ENCODE measurements around the gene MAST1.

MAST1 gene

DNA sequence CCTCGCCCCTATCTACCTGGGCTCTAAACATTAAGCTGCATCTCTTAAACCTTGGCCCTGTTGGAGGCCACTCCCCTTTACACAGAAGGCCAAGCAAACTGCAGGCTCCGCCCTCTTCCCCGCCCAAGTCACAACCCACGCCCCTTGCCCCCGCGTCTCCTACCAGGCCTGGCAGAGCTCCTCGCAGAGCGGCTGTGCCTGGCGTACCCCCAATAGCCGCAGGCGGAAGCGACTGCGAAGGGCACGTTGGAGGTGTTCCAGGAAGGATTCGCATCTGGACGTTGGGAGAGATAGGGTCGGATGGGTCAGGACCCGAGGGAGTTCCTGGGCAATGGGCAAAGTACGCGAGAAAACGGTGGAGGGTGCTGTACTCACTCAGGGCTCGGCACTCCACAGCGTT, 9.8 kb upstream of the MAST1 start:
- Histone ChIP-seq H3K4me1 (ENCODE audit: control insufficient read depth in 2 of 2, insufficient read depth in 2 of 2, low read length in 2 of 2) (peaks cover 0 to 7% of the 10 kb centered on the region in 2 donors), H3K9ac (ENCODE audit: low read depth in 1 of 2, low read length in 2 of 2) (no peak overlapping the region), H3K27me3 (ENCODE audit: control insufficient read depth in 2 of 2, insufficient read depth in 2 of 2, low read length in 2 of 2) (peaks cover 28 to 37% of the 10 kb centered on the region in 2 donors), H3K9me3 (ENCODE audit: control insufficient read depth in 2 of 2, low read length in 2 of 2) (no peaks in the 10 kb centered on the region), H3K4me3 (ENCODE audit: low read length in 2 of 2) (no peak overlapping the region), H3K27ac (ENCODE audit: low read depth in 2 of 2, low read length in 2 of 2) (no peak overlapping the region), H3K36me3 (ENCODE audit: control insufficient read depth in 2 of 2, insufficient read depth in 2 of 2, low read length in 2 of 2) (no peaks in the 10 kb centered on the region)

DNA sequence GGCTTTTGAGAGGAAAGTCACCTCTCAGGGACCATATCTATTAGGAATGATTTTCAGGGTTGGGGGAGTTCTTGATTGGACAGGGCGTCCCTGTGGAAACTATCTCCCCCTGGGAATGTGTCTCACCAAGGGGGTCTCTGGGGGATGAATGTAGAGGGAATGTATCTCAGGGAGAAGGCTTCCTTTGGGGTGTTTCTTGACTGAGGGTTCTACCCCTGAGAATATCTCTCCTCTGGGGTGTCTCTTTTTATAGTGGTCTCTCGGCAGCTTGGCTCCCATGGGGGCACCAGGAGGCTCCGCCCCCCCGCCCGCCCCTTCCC, 4.9 kb upstream of the MAST1 start:
- H3K36me3 ChIP-seq (ENCODE audit: control insufficient read depth in 2 of 2, insufficient read depth in 2 of 2, low read length in 2 of 2), result no peaks in the 10 kb centered on the region
- H3K4me1 ChIP-seq (ENCODE audit: control insufficient read depth in 2 of 2, insufficient read depth in 2 of 2, low read length in 2 of 2), result peaks cover 0 to 8% of the 10 kb centered on the region in 2 donors
- no peak overlapping the region for H3K4me3 ChIP-seq (ENCODE audit: low read length in 2 of 2)
- H3K27ac ChIP-seq (ENCODE audit: low read depth in 2 of 2, low read length in 2 of 2), result no peak overlapping the region
- H3K9me3 ChIP-seq (ENCODE audit: control insufficient read depth in 2 of 2, low read length in 2 of 2), result no peaks in the 10 kb centered on the region
- peaks cover 54 to 60% of the 10 kb centered on the region in 2 donors for H3K27me3 ChIP-seq (ENCODE audit: control insufficient read depth in 2 of 2, insufficient read depth in 2 of 2, low read length in 2 of 2)
- H3K9ac ChIP-seq (ENCODE audit: low read depth in 1 of 2, low read length in 2 of 2), result no peak overlapping the region

DNA sequence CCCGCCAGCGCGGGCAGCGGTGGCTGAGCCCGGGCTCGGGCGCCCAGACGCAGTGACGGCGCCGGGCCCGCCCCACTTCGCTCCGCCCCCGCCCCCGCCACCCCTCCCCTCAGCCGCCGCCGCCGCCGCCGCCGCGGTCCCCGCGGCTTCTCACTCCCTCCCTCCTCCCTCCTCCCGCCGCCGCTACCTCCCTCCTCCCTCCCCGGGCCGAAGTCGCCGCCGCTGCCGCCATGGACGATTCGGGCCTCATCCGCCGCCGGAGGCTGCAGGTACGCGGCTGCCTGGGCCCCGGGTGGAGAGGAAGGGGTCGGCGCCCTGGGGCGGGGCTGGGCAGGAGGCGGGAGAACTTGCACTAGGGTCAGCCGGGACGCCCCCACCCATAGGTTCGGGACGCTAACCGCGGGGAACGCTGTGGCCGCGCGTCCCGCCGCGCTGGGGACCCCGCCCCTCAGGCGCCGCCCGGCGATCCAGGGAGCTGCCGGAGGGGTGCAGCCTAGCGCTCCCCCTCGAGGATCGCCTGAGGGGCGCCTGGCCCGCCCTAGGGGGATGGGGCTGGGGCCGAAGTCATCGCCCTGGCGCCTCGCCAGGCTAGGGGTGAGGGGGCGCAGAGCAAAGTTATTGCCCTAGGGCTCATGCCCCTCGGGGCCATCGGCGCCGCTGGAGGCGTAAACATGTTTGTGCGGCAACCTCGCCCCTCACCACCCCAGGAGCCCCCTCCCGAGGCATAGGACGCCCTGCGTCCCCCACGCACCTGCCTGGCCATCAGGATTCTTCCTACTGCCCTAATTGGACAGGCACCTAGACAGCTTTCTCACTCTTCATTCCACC, 4.4 kb upstream of the MAST1 start:
- H3K9me3 ChIP-seq (ENCODE audit: control insufficient read depth in 2 of 2, low read length in 2 of 2), result no peaks in the 10 kb centered on the region
- H3K27me3 ChIP-seq (ENCODE audit: control insufficient read depth in 2 of 2, insufficient read depth in 2 of 2, low read length in 2 of 2), result peaks cover 55 to 60% of the 10 kb centered on the region in 2 donors
- H3K9ac ChIP-seq (ENCODE audit: low read depth in 1 of 2, low read length in 2 of 2), result no peak overlapping the region
- H3K27ac ChIP-seq (ENCODE audit: low read depth in 2 of 2, low read length in 2 of 2), result no peak overlapping the region
- no peaks in the 10 kb centered on the region for H3K36me3 ChIP-seq (ENCODE audit: control insufficient read depth in 2 of 2, insufficient read depth in 2 of 2, low read length in 2 of 2)
- peaks cover 0 to 10% of the 10 kb centered on the region in 2 donors for H3K4me1 ChIP-seq (ENCODE audit: control insufficient read depth in 2 of 2, insufficient read depth in 2 of 2, low read length in 2 of 2)
- H3K4me3 ChIP-seq (ENCODE audit: low read length in 2 of 2), result peak overlapping the region in 1 of 2 donors; percentile 27

DNA sequence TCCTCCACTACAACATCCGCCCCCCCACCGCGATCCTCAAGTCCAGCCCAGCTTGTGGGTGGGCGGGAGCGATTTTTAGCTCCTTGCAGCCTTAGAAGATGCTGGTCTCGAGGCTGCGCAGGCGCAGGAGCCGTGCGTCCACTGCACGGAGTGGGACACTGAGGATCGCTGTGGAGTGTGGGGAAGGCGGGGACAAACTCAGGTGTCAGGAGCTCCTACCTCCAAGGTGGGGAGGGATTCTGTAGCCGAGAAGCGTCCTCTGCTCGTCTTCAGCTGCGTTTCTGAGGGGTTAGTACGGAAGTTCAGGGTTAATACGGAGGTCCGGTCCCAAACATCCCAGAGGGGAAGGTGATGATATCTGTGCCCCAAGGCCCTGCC, 3.8 kb upstream of the MAST1 start, which contains the start of gene RTBDN:
RTBDN (minus strand) TSS at position 14 of the 378 bp plus-strand sequence. CDS start 4,600 bp downstream, outside the sequence.
- peaks cover 61 to 64% of the 10 kb centered on the region in 2 donors for H3K27me3 ChIP-seq (ENCODE audit: control insufficient read depth in 2 of 2, insufficient read depth in 2 of 2, low read length in 2 of 2)
- H3K27ac ChIP-seq (ENCODE audit: low read depth in 2 of 2, low read length in 2 of 2), result no peak within 1 kb of the TSS
- no peak within 1 kb of the TSS for H3K9ac ChIP-seq (ENCODE audit: low read depth in 1 of 2, low read length in 2 of 2)

DNA sequence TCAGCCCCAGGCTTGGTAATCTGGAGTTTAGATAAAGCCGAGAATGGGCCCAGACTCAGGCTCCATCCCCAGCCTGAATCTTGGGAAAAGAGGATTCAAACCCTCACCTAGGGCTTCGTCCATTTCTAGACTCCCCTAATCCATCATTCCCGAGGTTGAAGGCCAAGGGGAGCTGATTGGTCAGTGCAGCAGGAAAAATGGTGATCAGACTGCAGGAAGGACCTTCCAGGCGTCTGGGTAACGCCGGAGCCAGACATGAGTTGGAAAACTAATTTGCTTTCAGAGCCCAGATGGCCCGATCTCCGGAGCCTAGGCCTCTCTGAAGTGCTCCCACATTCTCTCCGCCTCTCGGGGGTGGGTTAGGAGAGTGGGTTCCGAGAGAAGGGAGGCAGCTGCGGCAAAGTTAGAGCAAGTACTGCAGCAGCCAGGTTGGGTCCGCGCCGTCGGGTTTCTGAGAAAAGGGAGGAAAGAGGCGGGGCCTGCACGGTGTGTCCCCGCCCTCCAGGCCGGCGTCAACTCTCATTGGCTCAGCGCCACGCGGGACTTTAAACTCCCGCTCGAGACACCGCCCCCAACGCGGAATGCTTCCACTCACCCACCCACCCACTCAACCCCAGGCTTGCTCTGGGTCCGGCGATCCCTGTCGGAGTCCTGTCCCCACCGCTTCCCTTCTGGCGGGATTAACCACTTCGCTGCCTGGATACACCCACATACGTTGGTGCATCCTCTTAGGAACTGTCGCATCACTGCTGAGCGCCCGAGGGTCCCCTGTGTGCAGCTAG, 3.1 kb upstream of the MAST1 start:
- Histone ChIP-seq H3K4me1 (ENCODE audit: control insufficient read depth in 2 of 2, insufficient read depth in 2 of 2, low read length in 2 of 2) (peaks cover 0 to 10% of the 10 kb centered on the region in 2 donors), H3K9me3 (ENCODE audit: control insufficient read depth in 2 of 2, low read length in 2 of 2) (no peaks in the 10 kb centered on the region), H3K36me3 (ENCODE audit: control insufficient read depth in 2 of 2, insufficient read depth in 2 of 2, low read length in 2 of 2) (no peaks in the 10 kb centered on the region), H3K9ac (ENCODE audit: low read depth in 1 of 2, low read length in 2 of 2) (no peak overlapping the region), H3K27ac (ENCODE audit: low read depth in 2 of 2, low read length in 2 of 2) (no peak overlapping the region), H3K27me3 (ENCODE audit: control insufficient read depth in 2 of 2, insufficient read depth in 2 of 2, low read length in 2 of 2) (peaks cover 62 to 66% of the 10 kb centered on the region in 2 donors), H3K4me3 (ENCODE audit: low read length in 2 of 2) (no peak overlapping the region)

More for the DNA sequence above, 3.8 kb upstream of the MAST1 start, which contains the start of gene RTBDN:
- Histone ChIP-seq H3K4me1 (ENCODE audit: control insufficient read depth in 2 of 2, insufficient read depth in 2 of 2, low read length in 2 of 2) (peaks cover 0 to 10% of the 10 kb centered on the region in 2 donors), H3K9me3 (ENCODE audit: control insufficient read depth in 2 of 2, low read length in 2 of 2) (no peaks in the 10 kb centered on the region), H3K4me3 (ENCODE audit: low read length in 2 of 2) (peak within 1 kb of the TSS in 1 of 2 donors; percentile 27), H3K36me3 (ENCODE audit: control insufficient read depth in 2 of 2, insufficient read depth in 2 of 2, low read length in 2 of 2) (no peaks in the 10 kb centered on the region)

DNA sequence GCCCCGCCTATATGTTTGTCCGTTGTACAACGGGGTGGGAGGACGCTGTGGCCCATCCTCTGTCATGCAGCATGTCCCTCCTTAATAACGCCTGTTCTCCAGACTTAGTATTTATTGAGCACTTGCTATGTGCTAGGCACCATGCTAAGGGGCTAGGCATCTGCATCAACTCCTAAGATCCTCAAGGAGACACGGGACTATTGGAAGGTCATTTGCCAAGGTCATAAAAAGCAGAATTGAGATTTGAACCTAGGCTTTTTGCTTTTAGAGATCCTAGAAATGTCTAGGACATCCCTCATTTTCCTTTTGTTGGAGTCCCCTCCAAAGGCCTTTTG, 1.8 kb upstream of the MAST1 start:
- peaks cover 72% of the 10 kb centered on the region in 2 donors for H3K27me3 ChIP-seq (ENCODE audit: control insufficient read depth in 2 of 2, insufficient read depth in 2 of 2, low read length in 2 of 2)
- H3K27ac ChIP-seq (ENCODE audit: low read depth in 2 of 2, low read length in 2 of 2), result no peak overlapping the region
- H3K36me3 ChIP-seq (ENCODE audit: control insufficient read depth in 2 of 2, insufficient read depth in 2 of 2, low read length in 2 of 2), result no peaks in the 10 kb centered on the region
- no peaks in the 10 kb centered on the region for H3K9me3 ChIP-seq (ENCODE audit: control insufficient read depth in 2 of 2, low read length in 2 of 2)
- H3K4me1 ChIP-seq (ENCODE audit: control insufficient read depth in 2 of 2, insufficient read depth in 2 of 2, low read length in 2 of 2), result peaks cover 7 to 12% of the 10 kb centered on the region in 2 donors
- H3K9ac ChIP-seq (ENCODE audit: low read depth in 1 of 2, low read length in 2 of 2), result no peak overlapping the region
- H3K4me3 ChIP-seq (ENCODE audit: low read length in 2 of 2), result no peak overlapping the region

DNA sequence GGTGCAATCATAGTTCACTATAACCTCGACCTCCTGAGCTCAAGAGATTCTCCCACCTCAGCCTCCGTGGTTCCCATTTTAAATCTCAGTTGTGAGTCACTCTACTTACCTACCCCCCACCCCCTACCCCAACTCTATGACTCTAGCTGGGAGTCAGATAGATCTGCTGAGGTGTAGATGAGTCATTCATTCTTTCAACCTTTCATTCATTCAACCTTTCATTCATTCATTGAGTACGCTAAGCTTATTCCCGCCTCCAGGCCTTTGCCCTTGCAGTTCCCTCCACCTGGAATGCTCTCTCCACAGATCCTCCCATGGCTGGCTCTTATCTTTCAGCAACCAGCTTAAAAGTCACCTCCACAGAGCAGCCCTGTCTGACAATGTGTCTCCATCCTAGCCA, 1.1 kb upstream of the MAST1 start:
- Histone ChIP-seq H3K4me1 (ENCODE audit: control insufficient read depth in 2 of 2, insufficient read depth in 2 of 2, low read length in 2 of 2) (peaks cover 7 to 12% of the 10 kb centered on the region in 2 donors), H3K27me3 (ENCODE audit: control insufficient read depth in 2 of 2, insufficient read depth in 2 of 2, low read length in 2 of 2) (peaks cover 70 to 74% of the 10 kb centered on the region in 2 donors), H3K9me3 (ENCODE audit: control insufficient read depth in 2 of 2, low read length in 2 of 2) (no peaks in the 10 kb centered on the region), H3K36me3 (ENCODE audit: control insufficient read depth in 2 of 2, insufficient read depth in 2 of 2, low read length in 2 of 2) (no peaks in the 10 kb centered on the region), H3K27ac (ENCODE audit: low read depth in 2 of 2, low read length in 2 of 2) (no peak overlapping the region), H3K9ac (ENCODE audit: low read depth in 1 of 2, low read length in 2 of 2) (no peak overlapping the region), H3K4me3 (ENCODE audit: low read length in 2 of 2) (no peak overlapping the region)

DNA sequence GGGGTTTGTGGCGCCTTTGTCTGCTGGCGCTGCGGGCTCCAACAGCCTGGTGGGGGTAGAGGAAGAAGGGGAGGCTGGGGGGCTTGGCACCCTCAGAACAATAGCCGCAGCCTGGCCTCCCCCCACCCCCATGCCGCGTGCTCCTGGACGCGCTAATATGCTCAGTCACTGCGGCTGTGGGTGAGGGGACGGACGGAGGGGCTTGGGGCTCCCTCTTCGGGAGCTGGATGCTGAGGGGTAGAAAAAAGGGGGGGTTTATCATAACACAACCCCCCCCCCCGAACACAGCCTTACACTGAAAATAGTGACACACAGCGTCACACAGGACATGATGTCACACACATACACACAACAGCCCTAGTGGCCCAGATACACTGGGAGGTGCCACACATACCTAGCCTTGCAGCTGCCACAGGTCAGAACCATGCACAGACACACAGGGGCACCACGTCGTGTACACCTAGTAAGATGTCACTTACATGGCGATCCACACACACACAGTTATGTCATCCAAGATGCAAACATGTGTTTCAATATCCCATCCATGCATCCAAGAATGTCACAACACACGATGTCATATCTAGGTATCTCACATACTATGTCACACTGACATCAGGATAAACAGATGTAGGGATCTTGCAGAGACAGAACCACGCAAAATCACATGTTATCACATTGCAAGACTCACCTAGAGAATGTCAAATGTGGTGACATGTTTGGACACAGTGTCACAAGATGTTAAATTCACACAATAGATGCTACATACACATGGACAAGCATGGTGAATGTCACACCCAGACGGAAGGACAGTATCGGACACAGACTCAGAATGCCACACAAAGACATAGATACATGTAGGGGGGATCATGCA, 806 bp downstream of the MAST1 start:
- H3K4me1 ChIP-seq (ENCODE audit: control insufficient read depth in 2 of 2, insufficient read depth in 2 of 2, low read length in 2 of 2), result peaks cover 7% of the 10 kb centered on the region in 2 donors
- no peak overlapping the region for H3K4me3 ChIP-seq (ENCODE audit: low read length in 2 of 2)
- H3K36me3 ChIP-seq (ENCODE audit: control insufficient read depth in 2 of 2, insufficient read depth in 2 of 2, low read length in 2 of 2), result no peaks in the 10 kb centered on the region
- peaks cover 68 to 70% of the 10 kb centered on the region in 2 donors for H3K27me3 ChIP-seq (ENCODE audit: control insufficient read depth in 2 of 2, insufficient read depth in 2 of 2, low read length in 2 of 2)
- H3K27ac ChIP-seq (ENCODE audit: low read depth in 2 of 2, low read length in 2 of 2), result no peak overlapping the region
- no peaks in the 10 kb centered on the region for H3K9me3 ChIP-seq (ENCODE audit: control insufficient read depth in 2 of 2, low read length in 2 of 2)
- H3K9ac ChIP-seq (ENCODE audit: low read depth in 1 of 2, low read length in 2 of 2), result no peak overlapping the region

DNA sequence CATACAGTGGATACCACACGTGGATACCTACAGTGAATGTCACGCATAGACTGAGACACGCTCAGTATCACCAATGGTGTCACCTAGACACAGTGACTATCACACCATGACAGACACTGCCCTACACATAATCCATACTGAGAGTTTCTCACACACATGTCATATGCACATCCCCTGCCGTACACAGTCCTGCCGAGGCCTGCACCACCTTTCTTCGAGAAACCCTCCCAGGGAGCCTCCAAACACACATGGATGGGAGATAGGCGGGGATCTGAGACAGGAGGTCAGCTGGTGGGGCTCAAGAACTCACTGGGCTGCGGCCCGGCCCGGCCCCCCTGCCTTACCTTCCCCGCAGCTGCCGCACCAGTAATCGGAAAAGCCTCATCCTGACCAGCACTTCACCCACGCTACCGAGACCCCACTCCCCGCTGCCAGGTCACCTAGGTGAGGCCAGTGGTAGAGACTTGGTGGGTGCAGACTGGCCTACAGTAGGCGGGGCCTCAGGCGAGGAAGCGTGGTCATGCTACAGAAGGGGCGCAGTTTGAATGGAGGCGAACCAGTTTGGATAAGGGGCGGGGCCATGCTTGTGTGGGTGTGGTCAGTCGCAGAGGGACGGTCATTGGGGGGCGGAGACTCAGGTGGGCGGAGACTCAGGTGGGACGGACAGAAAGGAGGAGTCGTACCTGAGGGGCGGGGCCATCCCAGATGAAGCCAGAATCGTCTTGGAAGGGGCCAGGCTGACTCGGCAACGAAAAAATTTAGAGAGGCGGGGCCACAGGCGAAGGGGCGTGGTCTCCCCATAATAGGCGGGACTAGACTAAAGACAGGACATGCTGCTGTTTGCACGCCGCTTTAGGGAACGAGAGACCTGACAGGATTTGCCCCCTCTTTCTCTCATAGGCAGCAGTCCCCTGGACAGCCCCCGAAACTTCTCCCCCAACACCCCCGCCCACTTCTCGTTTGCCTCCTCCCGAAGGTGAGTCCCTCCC, 2.1 kb downstream of the MAST1 start:
- peaks cover 61 to 63% of the 10 kb centered on the region in 2 donors for H3K27me3 ChIP-seq (ENCODE audit: control insufficient read depth in 2 of 2, insufficient read depth in 2 of 2, low read length in 2 of 2)
- H3K4me1 ChIP-seq (ENCODE audit: control insufficient read depth in 2 of 2, insufficient read depth in 2 of 2, low read length in 2 of 2), result peaks cover 7% of the 10 kb centered on the region in 2 donors
- H3K36me3 ChIP-seq (ENCODE audit: control insufficient read depth in 2 of 2, insufficient read depth in 2 of 2, low read length in 2 of 2), result no peaks in the 10 kb centered on the region
- no peak overlapping the region for H3K4me3 ChIP-seq (ENCODE audit: low read length in 2 of 2)
- H3K27ac ChIP-seq (ENCODE audit: low read depth in 2 of 2, low read length in 2 of 2), result no peak overlapping the region
- H3K9ac ChIP-seq (ENCODE audit: low read depth in 1 of 2, low read length in 2 of 2), result no peak overlapping the region
- H3K9me3 ChIP-seq (ENCODE audit: control insufficient read depth in 2 of 2, low read length in 2 of 2), result no peaks in the 10 kb centered on the region

Data from mucosa of rectum (tissue), 2 donors.